GM04504 (cell line): ENCODE data around the gene CHAC1.

Experiments
- DNase-seq: peaks from one replicate; pipeline ENCODE4 v3.0.0-alpha.2; 2012; ENCODE audit warnings: low read depth

Gene CHAC1

GRCh38 chr15:40923551-40923950 is 29.7 kb upstream of the CHAC1 start:
- no peak for DNase-seq

- DNase-seq: no peak
Observed at GRCh38 chr15:40925495-40925862, 27.8 kb upstream of the CHAC1 start.

- DNase-seq: no peak
Observed at GRCh38 chr15:40925863-40926658, 27.2 kb upstream of the CHAC1 start.

GRCh38 chr15:40926659-40927494 is 26.4 kb upstream of the CHAC1 start:
- no peak for DNase-seq

- DNase-seq: no peak
Observed at GRCh38 chr15:40927495-40927872, 25.8 kb upstream of the CHAC1 start.

GRCh38 chr15:40927873-40928806 is 25.1 kb upstream of the CHAC1 start:
- no peak for DNase-seq

GRCh38 chr15:40928821-40929659 is 24.2 kb upstream of the CHAC1 start, which contains the start of gene DLL4:
DLL4 (plus strand) TSS chr15:40929340; CDS start chr15:40929669, 329 bp downstream.
- no peak for DNase-seq

GRCh38 chr15:40929660-40930429 is 23.4 kb upstream of the CHAC1 start:
- DNase-seq: no peak

GRCh38 chr15:40930430-40931299 is 22.6 kb upstream of the CHAC1 start:
- no peak for DNase-seq

GRCh38 chr15:40931300-40932142 is 21.8 kb upstream of the CHAC1 start:
- no peak for DNase-seq

- DNase-seq: no peak
Observed at GRCh38 chr15:40932156-40932555, 21.1 kb upstream of the CHAC1 start.

- DNase-seq: no peak
Observed at GRCh38 chr15:40932649-40933516, 20.4 kb upstream of the CHAC1 start.

- DNase-seq: no peak
Observed at GRCh38 chr15:40933517-40933902, 19.8 kb upstream of the CHAC1 start.

GRCh38 chr15:40934457-40934856 is 18.8 kb upstream of the CHAC1 start:
- no peak for DNase-seq

GRCh38 chr15:40936234-40936708 is 17.0 kb upstream of the CHAC1 start:
- DNase-seq: no peak

GRCh38 chr15:40936709-40937666 is 16.3 kb upstream of the CHAC1 start:
- DNase-seq: no peak
